HG03460 (cell line): ENCODE results near the gene PNPLA3.

Source experiments
- ATAC-seq: cut with Tn5 transposase; IDR thresholded peaks from one replicate; pipeline ENCODE4 v1.9.1; 2021; ENCODE audit not compliant: unreplicated experiment

The PNPLA3 gene

GRCh38 chr22:43957871-43958270 lies 34.3 kb downstream of the PNPLA3 start:
- ATAC-seq: no peak

- no peak for ATAC-seq
Measured at GRCh38 chr22:43964314-43964857, 40.8 kb downstream of the PNPLA3 start.

- no peak for ATAC-seq
Measured at GRCh38 chr22:43967069-43967468, 43.5 kb downstream of the PNPLA3 start.

DNA sequence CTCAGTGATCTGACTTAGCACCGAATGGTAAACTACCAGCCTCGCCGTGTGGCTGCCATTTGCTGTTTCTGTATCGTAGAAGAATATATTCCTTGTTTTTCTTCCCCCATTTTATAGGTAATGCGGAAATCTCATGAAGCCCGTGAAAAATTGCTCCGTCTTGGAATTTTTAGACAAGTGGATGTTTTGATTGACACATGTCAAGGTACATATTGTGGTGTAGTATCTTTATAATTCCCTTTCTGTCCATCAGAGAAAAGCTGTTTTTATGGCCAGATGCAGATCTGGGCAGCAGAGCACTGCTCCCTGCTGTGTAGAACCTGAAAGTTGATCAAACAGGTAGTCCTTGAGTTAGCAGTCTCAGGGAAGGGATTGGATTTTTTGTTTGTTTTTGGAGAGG lies 45.0 kb downstream of the PNPLA3 start:
- ATAC-seq: no peak

- ATAC-seq: no peak
Measured at GRCh38 chr22:43969021-43969878, 45.6 kb downstream of the PNPLA3 start.

DNA sequence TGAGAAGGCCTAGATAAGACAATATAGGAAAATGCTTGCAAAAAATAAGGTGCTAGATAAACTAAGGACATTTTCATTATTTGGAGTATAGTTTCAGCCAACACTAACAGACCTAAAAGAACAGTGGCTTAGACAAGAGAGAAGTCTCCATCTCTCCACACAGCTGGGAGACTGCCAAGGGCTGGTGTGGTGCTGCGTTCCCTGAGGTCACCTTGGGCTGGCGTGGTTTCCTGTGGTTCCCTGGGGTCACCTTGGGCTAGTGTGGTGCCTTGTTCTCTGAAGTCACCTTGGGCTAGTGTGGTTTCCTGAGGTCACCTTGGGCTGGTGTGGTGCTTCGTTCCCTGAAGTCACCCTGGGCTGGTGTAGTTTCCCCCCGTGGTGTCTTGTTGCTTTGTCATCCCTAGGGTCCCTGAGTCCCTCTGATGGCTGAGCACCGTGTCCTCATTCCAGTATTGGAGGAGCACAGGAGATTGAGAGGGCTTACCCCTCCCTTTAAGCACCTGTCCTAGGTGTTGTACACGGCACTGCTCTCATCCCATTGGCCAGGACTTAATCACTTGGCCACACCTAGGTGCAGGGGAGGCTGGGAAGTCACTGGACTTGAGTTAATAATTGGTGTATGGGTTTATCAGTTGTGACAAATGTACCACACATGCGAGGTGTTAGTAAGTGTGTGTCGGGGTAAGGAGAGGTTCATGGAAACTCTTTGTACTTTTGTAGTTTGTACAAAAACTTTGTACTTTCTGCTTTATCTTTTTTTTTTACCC lies 46.6 kb downstream of the PNPLA3 start:
- ATAC-seq: no peak

GRCh38 chr22:43971112-43971511 lies 47.5 kb downstream of the PNPLA3 start:
- ATAC-seq: no peak

DNA sequence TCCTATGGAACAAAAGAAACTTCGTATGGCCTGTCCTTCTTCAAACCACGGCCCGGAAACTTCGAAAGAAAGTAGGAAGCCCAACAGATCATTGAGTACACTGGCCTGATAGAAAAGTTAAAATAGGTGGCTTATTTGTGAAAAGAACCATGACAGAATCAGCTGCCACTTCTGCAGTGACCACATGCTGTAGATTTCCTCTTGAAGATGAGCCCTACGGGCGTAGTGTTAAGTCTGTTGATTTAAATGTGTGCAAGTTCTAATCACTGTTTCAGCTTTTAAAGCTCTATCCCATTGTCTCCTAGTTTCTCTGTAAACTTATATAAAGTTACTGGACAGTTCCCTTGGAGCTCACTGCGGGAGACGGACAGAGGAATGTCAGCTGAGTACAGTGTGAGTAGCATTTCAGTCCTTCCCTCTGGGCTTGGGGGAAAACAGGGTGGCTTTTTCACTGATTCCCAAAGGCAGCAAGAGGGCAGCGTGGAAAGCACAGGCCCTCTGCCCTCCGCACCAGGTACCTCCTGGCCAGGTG lies 49.4 kb downstream of the PNPLA3 start:
- no peak for ATAC-seq

DNA sequence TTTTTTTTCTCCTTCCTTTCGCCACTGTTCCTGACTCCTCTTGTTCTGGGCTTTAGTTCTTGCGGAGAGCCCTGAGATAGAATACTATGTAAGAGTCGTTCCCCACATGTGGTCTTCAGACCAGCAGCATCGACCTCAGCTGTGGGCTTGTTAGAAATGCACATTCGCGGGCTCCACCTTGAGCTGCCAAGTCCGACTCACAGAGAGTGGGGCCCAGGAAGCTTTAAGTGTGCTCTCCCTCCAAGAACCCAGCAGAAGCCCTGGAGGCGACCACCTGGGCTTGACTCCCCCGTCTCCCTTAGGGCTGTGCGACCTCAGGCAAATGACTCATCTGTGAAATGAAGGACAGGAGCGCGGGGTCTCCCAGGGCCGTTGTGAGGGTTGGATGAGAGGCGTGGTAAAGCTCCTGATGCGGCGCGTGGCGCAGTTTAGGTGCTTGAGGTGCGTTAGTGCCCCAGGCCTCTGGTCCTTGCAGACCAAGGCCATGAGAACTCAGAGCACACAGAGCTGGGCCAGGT lies 50.5 kb downstream of the PNPLA3 start:
- no peak for ATAC-seq

DNA sequence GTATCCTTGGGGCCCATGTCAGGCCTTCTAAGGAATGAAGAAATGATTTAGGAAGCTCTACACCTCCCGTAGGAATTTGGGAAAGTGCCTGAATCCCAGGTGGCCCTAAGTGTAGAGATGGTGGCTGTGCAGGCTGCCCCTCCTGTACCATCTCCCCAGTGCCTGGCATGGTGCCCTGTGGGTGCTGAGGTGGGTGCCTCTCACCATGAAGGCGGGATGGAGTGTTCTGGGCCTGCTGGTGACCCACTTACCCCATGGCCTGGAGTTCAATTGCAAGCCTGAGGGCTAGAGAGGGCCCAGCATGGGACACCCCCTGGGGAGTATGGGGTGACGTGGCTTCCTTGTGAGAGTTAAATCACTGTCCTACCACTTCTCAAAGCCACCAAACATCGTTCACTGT lies 51.4 kb downstream of the PNPLA3 start:
- no peak for ATAC-seq

- no peak for ATAC-seq
Measured at GRCh38 chr22:43976861-43977795, 53.5 kb downstream of the PNPLA3 start.

DNA sequence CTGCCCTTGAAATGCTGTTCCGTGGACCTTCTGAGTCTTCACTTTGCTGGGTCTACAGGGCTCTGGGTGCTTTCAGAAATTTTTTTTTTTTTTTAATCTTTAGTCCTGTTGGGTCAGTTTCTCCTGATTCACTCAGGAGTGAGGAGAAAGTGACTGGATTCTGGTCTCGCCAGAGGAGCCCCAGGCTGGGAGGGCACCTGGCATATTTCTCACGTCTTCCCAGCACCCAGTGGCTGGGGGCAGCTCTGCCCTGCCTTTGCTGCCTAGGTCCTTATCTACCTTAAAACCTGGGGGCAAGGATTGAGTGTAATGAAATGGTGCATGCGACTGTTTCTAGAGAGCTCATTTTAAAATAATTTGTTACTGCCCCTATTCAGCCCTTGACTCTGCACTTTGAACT lies 55.0 kb downstream of the PNPLA3 start:
- no peak for ATAC-seq

DNA sequence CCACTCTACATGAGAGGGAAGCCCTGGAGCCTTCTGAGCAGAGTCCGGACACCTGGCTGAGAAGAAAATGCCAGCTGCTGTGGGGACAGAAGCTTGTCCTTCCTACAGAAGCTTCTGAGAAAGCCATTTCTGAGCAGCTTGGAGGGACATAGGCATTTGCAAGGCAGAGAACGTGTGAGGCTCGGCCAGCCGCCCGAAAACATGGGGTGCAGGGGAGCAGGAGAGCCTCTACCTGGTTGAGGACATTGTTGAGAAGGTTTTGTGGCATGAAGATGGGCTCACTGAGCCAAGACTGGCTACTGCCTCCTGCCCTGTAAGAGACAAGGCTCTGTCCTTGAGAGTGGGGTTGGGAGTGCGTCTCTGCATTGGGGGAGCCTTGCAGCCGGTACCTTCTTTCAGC lies 57.0 kb downstream of the PNPLA3 start:
- ATAC-seq: no peak

DNA sequence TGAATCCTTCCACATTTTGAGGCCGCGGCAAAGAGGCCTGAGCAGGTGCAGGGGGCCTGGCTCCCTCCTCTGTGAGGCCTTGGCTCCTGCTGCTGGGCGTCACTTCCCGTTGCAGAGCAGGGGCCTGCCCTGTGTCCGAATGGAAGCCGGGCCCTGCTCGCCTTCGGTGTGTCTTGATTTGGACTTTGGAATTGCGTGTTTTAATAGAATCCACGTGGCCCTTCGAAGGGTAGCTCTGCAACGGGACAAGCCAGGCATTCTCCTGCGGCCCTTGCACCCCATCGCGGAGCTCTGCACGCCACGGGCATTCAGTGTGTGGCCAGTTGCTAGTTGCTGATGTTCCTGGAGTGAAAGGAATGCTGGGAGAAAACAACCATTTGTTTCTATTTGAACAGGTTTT lies 57.4 kb downstream of the PNPLA3 start:
- no peak for ATAC-seq

- ATAC-seq: no peak
Measured at GRCh38 chr22:43983808-43984207, 60.2 kb downstream of the PNPLA3 start.

DNA sequence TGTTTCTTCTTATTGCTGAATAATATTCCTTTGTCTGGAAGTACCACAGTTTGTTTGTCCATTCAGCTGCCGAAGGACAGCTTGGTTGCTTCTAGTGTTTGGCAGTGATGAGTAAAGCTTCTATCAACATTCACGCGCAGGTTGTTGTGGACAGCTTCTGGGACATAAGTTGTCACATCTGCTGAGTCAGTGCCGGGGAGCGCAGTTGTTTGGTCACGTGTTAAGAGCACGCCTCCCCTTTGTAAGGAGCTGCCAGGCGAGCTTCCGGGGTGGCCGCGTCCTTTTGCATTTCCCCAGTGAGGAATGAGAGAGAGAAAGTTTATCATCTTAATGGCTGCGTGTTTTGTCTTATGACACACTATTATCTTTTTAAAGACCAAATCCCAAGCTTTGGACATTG lies 61.9 kb downstream of the PNPLA3 start:
- no peak for ATAC-seq

- no peak for ATAC-seq
Measured at GRCh38 chr22:43988116-43988820, 64.7 kb downstream of the PNPLA3 start.

DNA sequence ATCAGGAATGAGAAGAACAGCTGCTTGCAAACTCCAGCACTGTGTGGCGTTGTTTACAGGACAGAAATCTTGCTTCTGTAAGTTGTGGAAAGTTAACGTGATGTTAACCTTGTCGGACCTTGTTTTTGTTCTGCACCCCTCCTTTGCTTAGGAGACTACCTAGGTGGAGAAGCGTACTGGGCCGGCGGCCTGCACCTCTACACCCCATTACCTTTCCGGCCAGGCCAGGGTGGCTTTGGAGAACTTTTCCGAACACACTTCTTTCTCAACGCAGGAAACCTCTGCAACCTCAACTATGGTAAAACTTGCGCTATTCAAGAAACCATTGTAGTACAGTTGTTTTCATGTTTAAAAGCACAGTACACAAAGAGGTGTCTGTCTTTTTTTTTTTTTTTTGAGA lies 65.4 kb downstream of the PNPLA3 start:
- no peak for ATAC-seq

- ATAC-seq: no peak
Measured at GRCh38 chr22:43990044-43990443, 66.4 kb downstream of the PNPLA3 start.
